Fibroblast of lung (primary cell): ENCODE data around the gene SLC16A9. TPM values are rescaled to one million over a fixed set of nuclear protein-coding genes. Genes with fewer than 3 reads are reported as not detected.

Experiments
- DNase-seq, 2 donors: peaks; one replicate each; pipeline versions ENCODE4 v3.0.0 to v3.0.0-alpha.2; 2010; ENCODE audit warnings: low read depth in 2 of 2
- H2AFZ ChIP-seq: 2 replicates; pipeline ENCODE4 v1.5.1; 2012; ENCODE audit warnings: low read length, control low read depth, inconsistent platforms
- H3K27ac ChIP-seq: 2 replicates; pipeline ENCODE4 v1.5.1; 2011; ENCODE audit warnings: low read length, control low read depth; ENCODE audit not compliant: insufficient read depth
- H3K27me3 ChIP-seq: 2 replicates; pipeline ENCODE4 v1.5.1; 2011; ENCODE audit warnings: mild to moderate bottlenecking, low read length; ENCODE audit not compliant: control insufficient read depth, insufficient read depth
- H3K36me3 ChIP-seq: 2 replicates; pipeline ENCODE4 v1.5.1; 2011; ENCODE audit warnings: low read length; ENCODE audit not compliant: control insufficient read depth, insufficient read depth
- H3K4me1 ChIP-seq: 2 replicates; pipeline ENCODE4 v1.5.1; 2011; ENCODE audit warnings: low read length; ENCODE audit not compliant: control insufficient read depth, insufficient read depth; ENCODE audit errors: extremely low read depth
- H3K4me2 ChIP-seq: 2 replicates; pipeline ENCODE4 v1.5.1; 2011; ENCODE audit warnings: low read length, control low read depth; ENCODE audit not compliant: insufficient read depth; ENCODE audit errors: extremely low read depth
- H3K4me3 ChIP-seq, 4 experiments: fragments of 200-600 bp in 1 of 4; sonication (generic) in 1 of 4; replicated peaks in 1 of 4; 2 replicates each; pipeline ENCODE4 v1.5.1; 2011 to 2016; ENCODE audit warnings: low read length in 4 of 4, low read depth in 3 of 4, mild to moderate bottlenecking in 3 of 4, control low read depth in 2 of 4, inconsistent platforms in 1 of 4, mixed read lengths in 1 of 4; ENCODE audit not compliant: insufficient read depth in 1 of 4; ENCODE audit errors: control extremely low read depth in 1 of 4
- H3K79me2 ChIP-seq: 2 replicates; pipeline ENCODE4 v1.5.1; 2012; ENCODE audit warnings: mild to moderate bottlenecking, low read length, inconsistent platforms; ENCODE audit not compliant: control insufficient read depth, insufficient read depth
- H3K9ac ChIP-seq: 2 replicates; pipeline ENCODE4 v1.5.1; 2011; ENCODE audit warnings: mild to moderate bottlenecking, low read length, control low read depth; ENCODE audit not compliant: insufficient read depth
- H3K9me3 ChIP-seq: 2 replicates; pipeline ENCODE4 v1.5.1; 2012; ENCODE audit warnings: low read depth, low read length; ENCODE audit not compliant: control insufficient read depth, insufficient read depth
- H4K20me1 ChIP-seq: 2 replicates; pipeline ENCODE4 v1.5.1; 2011; ENCODE audit warnings: low read length; ENCODE audit not compliant: control insufficient read depth, insufficient read depth; ENCODE audit errors: extremely low read depth
- CTCF ChIP-seq, 2 donors: IDR thresholded peaks in 1 of 2; conservative IDR thresholded peaks in 1 of 2; 1 replicate in 1 of 2; 2 replicates in 1 of 2; pipeline ENCODE4 v1.5.1; 2011 to 2012; ENCODE audit warnings: low read length in 2 of 2, control low read depth in 1 of 2, inconsistent platforms in 1 of 2, low read depth in 1 of 2, mild to moderate bottlenecking in 1 of 2
- EZH2 ChIP-seq: IDR thresholded peaks from 2 replicates; pipeline ENCODE4 v1.5.1; 2012; ENCODE audit warnings: low read length, control low read depth, mild to moderate bottlenecking; ENCODE audit errors: missing control alignments
- polyA plus RNA-seq, 2 donors: library from polyadenylated mRNA; depleted of rRNA in 1 of 2; stranded (reverse) in 1 of 2; unstranded in 1 of 2; fragments of >200 nt; gene quantifications; 2 replicates each; pipeline ENCODE4 v1.2.1, GENCODE V29; 2011 to 2012; ENCODE audit warnings: missing spikeins in 1 of 2
- total RNA-seq: library from RNA; depleted of rRNA; stranded (reverse); fragments of >200 nt; gene quantifications from 2 replicates; pipeline ENCODE4 v1.2.1, GENCODE V29; 2014

The SLC16A9 gene
- total and polyA plus RNA-seq, 2 donors (not counting 1 experiment from before 2014, with no cell fraction given), result 0.08 to 0.66 TPM

GRCh38 chr10:59698326-59698725 is 11.3 kb downstream of the SLC16A9 start:
- H3K36me3 ChIP-seq, result no peaks in the 10 kb centered on the region
- no peak overlapping the region for H3K4me3 ChIP-seq
- no peak for TF ChIP-seq EZH2
- TF ChIP-seq CTCF (conservative IDR thresholded peaks at IDR 0.05 in 1 of 2, IDR thresholded peaks at IDR 0.05 in 1 of 2; ENCODE audit: low read depth in 1 of 2, low read length in 2 of 2), result no peak
- H3K9ac ChIP-seq, result no peak overlapping the region
- H3K27me3 ChIP-seq, result no peaks in the 10 kb centered on the region
- no peak overlapping the region for H3K4me2 ChIP-seq
- H3K79me2 ChIP-seq, result no peaks in the 10 kb centered on the region
- no peak for DNase-seq
- H2AFZ ChIP-seq, result no peak overlapping the region
- no peaks in the 10 kb centered on the region for H3K9me3 ChIP-seq
- H4K20me1 ChIP-seq, result no peaks in the 10 kb centered on the region
- H3K27ac ChIP-seq, result no peak overlapping the region
- H3K4me1 ChIP-seq, result no peaks in the 10 kb centered on the region

GRCh38 chr10:59695637-59696036 is 14.0 kb downstream of the SLC16A9 start:
- no peak overlapping the region for H3K4me2 ChIP-seq
- H4K20me1 ChIP-seq, result no peaks in the 10 kb centered on the region
- no peak for DNase-seq
- no peaks in the 10 kb centered on the region for H3K4me1 ChIP-seq
- no peak overlapping the region for H3K27ac ChIP-seq
- no peaks in the 10 kb centered on the region for H3K27me3 ChIP-seq
- no peak overlapping the region for H3K9ac ChIP-seq
- no peak overlapping the region for H3K4me3 ChIP-seq
- no peak overlapping the region for H2AFZ ChIP-seq
- TF ChIP-seq EZH2 (no peak), CTCF (conservative IDR thresholded peaks at IDR 0.05 in 1 of 2, IDR thresholded peaks at IDR 0.05 in 1 of 2; ENCODE audit: low read depth in 1 of 2, low read length in 2 of 2) (no peak)
- H3K36me3 ChIP-seq, result no peaks in the 10 kb centered on the region
- H3K9me3 ChIP-seq, result no peaks in the 10 kb centered on the region
- no peaks in the 10 kb centered on the region for H3K79me2 ChIP-seq

GRCh38 chr10:59694936-59695335 is 14.7 kb downstream of the SLC16A9 start:
- Histone ChIP-seq H3K4me1 (no peaks in the 10 kb centered on the region), H4K20me1 (no peaks in the 10 kb centered on the region), H3K9me3 (no peaks in the 10 kb centered on the region), H3K4me2 (no peak overlapping the region), H3K36me3 (no peaks in the 10 kb centered on the region), H3K79me2 (no peaks in the 10 kb centered on the region), H3K27me3 (no peaks in the 10 kb centered on the region), H2AFZ (no peak overlapping the region), H3K4me3 (no peak overlapping the region), H3K9ac (no peak overlapping the region), H3K27ac (no peak overlapping the region)
- DNase-seq, result no peak
- TF ChIP-seq EZH2 (no peak), CTCF (conservative IDR thresholded peaks at IDR 0.05 in 1 of 2, IDR thresholded peaks at IDR 0.05 in 1 of 2; ENCODE audit: low read depth in 1 of 2, low read length in 2 of 2) (no peak)
